ENCODE measurements around the gene GPR25.

GRCh38 chr1:200899954-200900867 lies 27.4 kb downstream of the GPR25 start:
- TF ChIP-seq, protein P1, sequence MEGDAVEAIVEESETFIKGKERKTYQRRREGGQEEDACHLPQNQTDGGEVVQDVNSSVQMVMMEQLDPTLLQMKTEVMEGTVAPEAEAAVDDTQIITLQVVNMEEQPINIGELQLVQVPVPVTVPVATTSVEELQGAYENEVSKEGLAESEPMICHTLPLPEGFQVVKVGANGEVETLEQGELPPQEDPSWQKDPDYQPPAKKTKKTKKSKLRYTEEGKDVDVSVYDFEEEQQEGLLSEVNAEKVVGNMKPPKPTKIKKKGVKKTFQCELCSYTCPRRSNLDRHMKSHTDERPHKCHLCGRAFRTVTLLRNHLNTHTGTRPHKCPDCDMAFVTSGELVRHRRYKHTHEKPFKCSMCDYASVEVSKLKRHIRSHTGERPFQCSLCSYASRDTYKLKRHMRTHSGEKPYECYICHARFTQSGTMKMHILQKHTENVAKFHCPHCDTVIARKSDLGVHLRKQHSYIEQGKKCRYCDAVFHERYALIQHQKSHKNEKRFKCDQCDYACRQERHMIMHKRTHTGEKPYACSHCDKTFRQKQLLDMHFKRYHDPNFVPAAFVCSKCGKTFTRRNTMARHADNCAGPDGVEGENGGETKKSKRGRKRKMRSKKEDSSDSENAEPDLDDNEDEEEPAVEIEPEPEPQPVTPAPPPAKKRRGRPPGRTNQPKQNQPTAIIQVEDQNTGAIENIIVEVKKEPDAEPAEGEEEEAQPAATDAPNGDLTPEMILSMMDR (optimal IDR thresholded peaks at IDR 0.05 in 1 of 3, IDR thresholded peaks at IDR 0.05 in 1 of 3, conservative IDR thresholded peaks at IDR 0.05 in 1 of 3; ENCODE audit: extremely low read depth in 1 of 3, insufficient read depth in 2 of 3, low read length in 3 of 3): no peak
- TF ChIP-seq EZH2 (IDR thresholded peaks at IDR 0.05; ENCODE audit: low read length): no peak

Measured in keratinocyte (primary cell).